HG02885 (cell line): ENCODE measurements around the gene TTC1.
"Not testable (repeated sequence)": the region's sequence is repeated elsewhere in the genome, so short reads cannot be mapped to it uniquely, and the experiment has no call there.

Source experiments
- ATAC-seq: cut with Tn5 transposase; IDR thresholded peaks from one replicate; pipeline ENCODE4 v1.9.1; 2021; ENCODE audit warnings: mild to moderate bottlenecking; ENCODE audit not compliant: unreplicated experiment, poor library complexity

Gene TTC1

DNA sequence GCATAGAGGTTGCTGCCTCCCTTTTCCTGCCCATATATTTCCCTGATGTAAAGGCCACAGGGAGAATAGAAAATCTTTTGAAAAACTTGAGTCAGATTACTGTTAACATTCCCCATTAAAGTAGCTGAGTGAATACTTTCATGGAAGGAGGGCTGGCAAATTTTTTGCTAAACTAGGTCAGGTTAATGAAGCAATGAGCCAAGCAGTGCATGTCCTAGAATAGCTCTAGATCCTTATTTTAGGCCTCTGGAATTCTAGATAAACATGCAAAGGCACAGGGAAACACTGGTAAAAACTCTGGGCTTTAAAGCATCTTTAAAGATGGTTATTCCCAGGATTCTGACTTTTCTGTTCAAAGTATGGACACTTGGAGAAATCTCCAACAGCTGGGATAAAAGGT lies 27.9 kb downstream of the TTC1 start:
- no peak for ATAC-seq

DNA sequence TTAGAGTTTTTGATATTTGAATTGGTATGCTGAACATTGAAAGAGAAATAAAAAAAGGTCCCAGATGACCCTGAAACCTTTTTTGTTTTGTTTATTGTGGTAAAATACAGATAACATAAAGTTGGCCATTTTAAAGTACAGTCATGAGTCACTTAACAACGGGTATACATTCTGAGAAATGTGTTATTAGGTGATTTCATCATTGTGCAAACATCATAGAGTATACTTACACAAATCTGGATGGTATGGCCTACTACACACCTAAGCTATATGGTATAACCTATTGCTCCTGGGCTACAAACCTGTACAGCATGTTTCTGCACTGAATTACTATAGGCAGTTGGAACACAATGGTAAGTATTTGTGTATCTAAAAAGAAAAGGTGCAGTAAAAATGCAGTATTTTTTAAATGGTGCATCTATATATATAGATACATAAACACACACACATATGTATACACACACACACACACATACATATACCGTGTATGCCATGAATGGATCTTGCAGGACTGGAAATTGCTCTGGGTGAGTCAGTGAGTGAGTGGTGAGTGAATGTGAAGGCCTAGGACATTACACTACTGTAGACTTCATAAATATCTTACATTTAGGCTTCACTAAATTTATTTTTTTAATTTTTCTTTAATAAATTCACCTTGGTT lies 31.0 kb downstream of the TTC1 start:
- ATAC-seq: no peak

- no peak for ATAC-seq
Measured at GRCh38 chr5:160040471-160040835, 31.5 kb downstream of the TTC1 start.

DNA sequence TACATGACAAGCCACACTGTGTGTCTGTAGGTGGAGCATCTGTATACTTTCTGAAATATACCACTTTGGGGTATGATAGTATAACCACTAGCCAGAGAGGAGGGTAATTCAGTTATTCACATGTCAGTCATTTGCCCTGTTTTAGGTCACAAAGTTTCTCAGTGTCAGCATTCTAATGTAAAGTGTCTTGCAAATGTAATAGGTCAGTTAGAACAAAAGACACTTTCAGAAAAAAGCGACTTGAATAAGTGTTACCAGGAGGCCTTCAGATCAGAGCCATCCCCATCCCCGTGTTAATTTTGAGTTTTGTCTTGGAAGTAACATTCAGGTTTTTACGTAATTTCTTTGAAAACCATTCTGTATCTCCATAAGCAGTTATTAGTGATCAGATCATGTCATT lies 33.7 kb downstream of the TTC1 start:
- ATAC-seq: no peak

DNA sequence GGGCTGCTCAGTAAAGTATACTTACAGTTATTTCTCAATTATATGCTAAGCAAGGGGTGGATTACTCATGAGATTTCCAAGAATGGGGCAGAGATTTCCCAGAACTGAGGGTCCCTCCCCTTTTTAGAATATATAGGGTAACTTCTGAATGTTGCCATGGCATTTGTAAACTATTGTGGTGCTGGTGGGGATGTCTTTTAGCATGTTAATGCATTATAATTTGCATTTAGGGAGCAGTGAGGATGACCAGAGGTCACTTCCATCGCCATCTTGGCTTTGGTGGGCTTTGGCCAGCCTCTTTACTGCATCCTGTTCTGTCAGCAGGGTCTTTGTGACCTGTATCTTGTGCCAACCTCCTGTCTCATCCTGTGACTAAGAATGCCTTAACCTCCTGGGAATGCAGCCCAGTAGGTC lies 35.5 kb downstream of the TTC1 start:
- no peak for ATAC-seq

GRCh38 chr5:160044967-160045366 lies 36.0 kb downstream of the TTC1 start:
- ATAC-seq: no peak

- ATAC-seq: no peak
Measured at GRCh38 chr5:160047423-160047822, 38.5 kb downstream of the TTC1 start.

GRCh38 chr5:160048131-160048530 lies 39.2 kb downstream of the TTC1 start:
- ATAC-seq: no peak

- ATAC-seq: no peak
Measured at GRCh38 chr5:160049099-160049498, 40.2 kb downstream of the TTC1 start.

- no peak for ATAC-seq
Measured at GRCh38 chr5:160054047-160054446, 45.1 kb downstream of the TTC1 start.

- ATAC-seq: no peak
Measured at GRCh38 chr5:160054831-160055230, 45.9 kb downstream of the TTC1 start.

DNA sequence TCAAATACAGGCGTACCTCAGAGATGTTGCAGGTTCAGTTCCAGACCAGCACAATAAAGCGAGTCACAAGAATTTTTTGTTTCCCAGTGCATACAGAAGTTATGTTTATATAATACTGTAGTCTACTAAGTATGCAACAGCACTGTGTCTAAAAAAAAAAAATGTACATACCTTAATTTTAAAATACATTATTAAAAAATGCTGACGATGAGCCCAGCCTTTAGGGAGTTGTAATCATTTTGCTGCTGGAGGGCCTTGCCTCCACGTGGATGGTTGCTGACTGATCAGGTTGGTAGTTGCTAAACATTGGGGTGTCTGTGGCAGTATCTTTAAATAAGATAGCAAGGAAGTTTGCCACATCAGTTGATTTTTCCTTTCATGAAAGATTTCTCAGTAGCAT lies 48.3 kb downstream of the TTC1 start:
- ATAC-seq: no peak

DNA sequence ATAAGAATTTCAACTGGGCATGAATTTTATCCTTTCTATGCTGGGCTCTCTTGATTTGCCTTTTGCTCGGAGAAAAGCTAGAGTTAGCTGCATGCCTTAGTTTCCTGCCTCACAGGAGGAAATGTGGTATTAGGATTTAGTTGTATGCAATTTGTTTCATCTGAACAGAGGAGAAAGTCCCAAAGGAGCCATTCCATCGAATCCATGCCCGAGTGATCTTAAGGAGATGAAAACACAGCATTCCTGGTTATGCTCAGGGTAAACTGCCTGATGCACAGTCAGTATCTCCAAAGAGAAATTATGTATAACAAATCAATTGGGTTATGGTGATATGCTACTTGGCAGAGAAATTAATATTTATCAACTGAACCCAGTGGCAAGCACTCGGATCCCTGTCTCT lies 51.1 kb downstream of the TTC1 start:
- ATAC-seq: no peak

DNA sequence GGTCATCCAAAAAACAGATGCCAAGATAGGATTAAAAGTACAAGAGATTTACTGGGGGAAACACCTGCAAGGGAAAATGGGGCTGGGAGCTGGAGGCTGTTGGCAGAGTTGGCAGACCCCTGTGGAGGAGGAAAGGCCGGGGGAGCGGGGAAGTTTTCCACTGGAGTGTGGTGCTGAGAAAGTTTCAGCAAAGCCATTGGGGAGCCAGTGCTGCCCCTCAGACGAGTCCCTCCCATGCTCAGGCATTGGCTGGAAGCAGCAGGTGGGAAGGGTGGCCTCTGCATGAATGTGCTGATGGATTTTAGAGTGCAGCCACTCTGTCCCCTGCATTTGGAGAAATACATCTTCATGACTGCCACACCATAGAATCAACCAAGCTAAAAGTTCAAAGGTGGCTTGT lies 52.8 kb downstream of the TTC1 start:
- ATAC-seq: no peak

- no peak for ATAC-seq
Measured at GRCh38 chr5:160064417-160064810, 55.5 kb downstream of the TTC1 start.

DNA sequence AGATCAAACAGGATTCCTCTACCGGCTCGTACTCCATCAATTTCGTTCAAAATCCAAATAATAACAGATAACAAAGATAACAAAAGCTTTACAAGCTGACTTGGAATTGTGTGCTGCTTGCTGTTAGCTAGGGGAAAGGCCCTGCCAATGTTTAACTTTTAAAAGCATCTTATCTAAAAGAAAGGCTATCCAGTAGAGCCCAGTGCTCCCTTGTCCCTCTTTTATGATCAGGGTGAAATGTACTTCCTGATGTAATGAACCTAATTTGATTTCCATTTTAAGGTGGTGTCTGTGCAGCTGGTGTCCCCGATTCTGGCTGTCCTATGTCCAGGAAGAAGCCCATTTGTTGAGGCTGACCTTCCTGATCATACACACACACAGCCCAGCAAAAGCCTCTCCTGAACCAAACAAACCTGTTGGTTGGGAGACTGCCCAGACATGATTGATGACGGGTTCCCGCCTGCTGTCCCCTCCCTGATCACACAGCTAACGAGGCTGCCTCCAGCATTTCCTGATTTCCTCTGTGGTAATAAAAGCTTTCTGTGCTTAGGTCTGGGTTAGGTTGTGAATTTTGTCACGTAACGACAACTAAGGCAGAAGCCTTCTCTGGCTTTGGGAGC lies 56.2 kb downstream of the TTC1 start:
- no peak for ATAC-seq

- not testable (repeated sequence) for ATAC-seq
Measured at GRCh38 chr5:160069120-160069519, 60.2 kb downstream of the TTC1 start.

- no peak for ATAC-seq
Measured at GRCh38 chr5:160071516-160071915, 62.6 kb downstream of the TTC1 start.

GRCh38 chr5:160071916-160072315 lies 63.0 kb downstream of the TTC1 start:
- ATAC-seq: no peak

DNA sequence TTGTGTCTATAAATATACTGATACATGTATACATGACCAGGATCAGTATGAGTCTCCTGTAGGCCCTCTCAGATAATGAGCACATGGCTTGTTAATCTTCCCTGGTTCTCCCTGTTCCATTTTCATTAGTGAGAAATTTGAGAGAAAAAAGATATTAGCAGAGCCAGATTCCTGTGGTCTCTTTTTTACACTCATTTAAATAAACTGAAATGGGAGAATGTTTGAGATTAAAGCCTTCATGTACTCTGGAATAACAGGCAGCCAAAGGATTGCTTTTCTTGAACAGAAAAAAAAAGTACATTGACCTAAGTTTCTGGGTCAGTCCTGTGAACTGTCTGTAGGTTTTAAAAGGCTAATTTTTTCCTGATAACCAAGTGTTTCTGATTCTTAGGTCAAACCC lies 66.1 kb downstream of the TTC1 start:
- no peak for ATAC-seq

- ATAC-seq: no peak
Measured at GRCh38 chr5:160076997-160077396, 68.1 kb downstream of the TTC1 start.

- ATAC-seq: no peak
Measured at GRCh38 chr5:160079753-160080152, 70.8 kb downstream of the TTC1 start.
